ENCODE results near the gene AKR1C1.
"Not testable (repeated sequence)": the region's sequence is repeated elsewhere in the genome, so short reads cannot be mapped to it uniquely, and the experiment has no call there.

The AKR1C1 gene

GRCh38 chr10:4934391-4934987, 28.7 kb upstream of the AKR1C1 start:
- DNase-seq (ENCODE audit: low spot score) = no peak
- in situ Hi-C loops (cut with MboI; ENCODE audit: low sequenced_read_pairs, unreplicated experiment) = no loop called here
- TF ChIP-seq CTCF (IDR thresholded peaks at IDR 0.05; ENCODE audit: borderline replicate concordance, control extremely low read depth, extremely low read depth, insufficient read depth, missing control alignments) = no peak

GRCh38 chr10:4937346-4937745, 25.9 kb upstream of the AKR1C1 start:
- in situ Hi-C loops (cut with MboI; ENCODE audit: low sequenced_read_pairs, unreplicated experiment) = no loop called here
- TF ChIP-seq CTCF (IDR thresholded peaks at IDR 0.05; ENCODE audit: borderline replicate concordance, control extremely low read depth, extremely low read depth, insufficient read depth, missing control alignments) = no peak
- no peak for DNase-seq (ENCODE audit: low spot score)

GRCh38 chr10:4939224-4940072, 23.8 kb upstream of the AKR1C1 start:
- in situ Hi-C loops (cut with MboI; ENCODE audit: low sequenced_read_pairs, unreplicated experiment) = no loop called here
- no peak for DNase-seq (ENCODE audit: low spot score)
- TF ChIP-seq CTCF (IDR thresholded peaks at IDR 0.05; ENCODE audit: borderline replicate concordance, control extremely low read depth, extremely low read depth, insufficient read depth, missing control alignments) = no peak

- in situ Hi-C loops (cut with MboI; ENCODE audit: low sequenced_read_pairs, unreplicated experiment); DNase-seq (ENCODE audit: low spot score): not testable (repeated sequence)
Observed at GRCh38 chr10:4940073-4940428, 23.2 kb upstream of the AKR1C1 start.

- DNase-seq (ENCODE audit: low spot score); in situ Hi-C loops (cut with MboI; ENCODE audit: low sequenced_read_pairs, unreplicated experiment): not testable (repeated sequence)
Observed at GRCh38 chr10:4940909-4941308, 22.3 kb upstream of the AKR1C1 start.

- in situ Hi-C loops (cut with MboI; ENCODE audit: low sequenced_read_pairs, unreplicated experiment) = no loop called here
- no peak for TF ChIP-seq CTCF (IDR thresholded peaks at IDR 0.05; ENCODE audit: borderline replicate concordance, control extremely low read depth, extremely low read depth, insufficient read depth, missing control alignments)
- no peak for DNase-seq (ENCODE audit: low spot score)
Observed at GRCh38 chr10:4941540-4942330, 21.5 kb upstream of the AKR1C1 start.

- DNase-seq (ENCODE audit: low spot score) = not testable (repeated sequence)
Observed at GRCh38 chr10:4942931-4943330, 20.3 kb upstream of the AKR1C1 start.

GRCh38 chr10:4943416-4943815, 19.8 kb upstream of the AKR1C1 start:
- DNase-seq (ENCODE audit: low spot score); in situ Hi-C loops (cut with MboI; ENCODE audit: low sequenced_read_pairs, unreplicated experiment): not testable (repeated sequence)

More at GRCh38 chr10:4942931-4943330, 20.3 kb upstream of the AKR1C1 start:
- in situ Hi-C loops (cut with MboI; ENCODE audit: low sequenced_read_pairs, unreplicated experiment) = not testable (repeated sequence)

Measured in GM13976 (cell line).